HepG2 (cell line): ENCODE data around the gene TMEM167B. TPM values are rescaled to one million over a fixed set of nuclear protein-coding genes. Genes with fewer than 3 reads are reported as not detected.

Source experiments
- FOXA3 ChIP-seq: IDR thresholded peaks from 2 replicates; pipeline ENCODE4 v1.6.1; 2016; ENCODE audit warnings: missing genetic modification reagents, missing compliant biosample characterization
- KDM5A ChIP-seq: fragments of 200-600 bp; sonication (generic); IDR thresholded peaks from 2 replicates; pipeline ENCODE4 v1.7.0; 2018; ENCODE audit warnings: antibody characterized with exemption, mild to moderate bottlenecking, low read length, borderline replicate concordance
- STAG1 ChIP-seq: sonication (generic); formaldehyde crosslinking; IDR thresholded peaks from 2 replicates; pipeline ENCODE4 v1.4.0; 2020; ENCODE audit warnings: missing genetic modification reagents
- XRCC5 ChIP-seq: fragments of 200-400 bp; formaldehyde crosslinking; optimal IDR thresholded peaks from 2 replicates; pipeline ENCODE3; 2017; ENCODE audit warnings: mild to moderate bottlenecking, low read length
- ZNF143 ChIP-seq: sonication (generic); formaldehyde crosslinking; IDR thresholded peaks from 2 replicates; pipeline ENCODE4 v1.4.0; 2020; ENCODE audit warnings: missing genetic modification reagents
- ZNF256 ChIP-seq: sonication (generic); formaldehyde crosslinking; conservative IDR thresholded peaks from 2 replicates; pipeline ENCODE4 v1.4.0; 2020; ENCODE audit warnings: missing genetic modification reagents
- polyA plus RNA-seq, 8 experiments: library from polyadenylated mRNA; depleted of rRNA in 3 of 8; stranded (reverse) in 7 of 8; unstranded in 1 of 8; fragments of >200 nt; fragmentation: Illumina TruSeq in 4 of 8; extraction: Trizol in 4 of 8; gene quantifications; 2 replicates each; pipeline versions ENCODE4 v1.2.1 to v1.2.3, GENCODE V29; 2011 to 2016; ENCODE audit warnings: low read depth in 4 of 8, missing spikeins in 1 of 8, mixed read lengths in 1 of 8; ENCODE audit not compliant: insufficient read depth in 1 of 8
- total RNA-seq, 5 experiments: library from RNA; depleted of rRNA; stranded (reverse); fragments of >200 nt; fragmentation: Illumina TruSeq; extraction: Trizol; gene quantifications; 2 replicates each; pipeline ENCODE4 v1.2.3, GENCODE V29; 2016; ENCODE audit warnings: low read depth in 1 of 5
- TF ChIP-seq, protein P1 (sequence below): sonication (generic); formaldehyde crosslinking; IDR thresholded peaks from 2 replicates; pipeline ENCODE4 v1.4.0; 2020; ENCODE audit warnings: missing genetic modification reagents, low read depth, mild to moderate bottlenecking, borderline replicate concordance
- TF ChIP-seq, protein P2 (sequence below): sonication (generic); formaldehyde crosslinking; IDR thresholded peaks from 2 replicates; pipeline ENCODE4 v1.5.0; 2020; ENCODE audit warnings: mild to moderate bottlenecking, missing genetic modification reagents, borderline replicate concordance
- TF ChIP-seq, protein P3 (sequence below): conservative IDR thresholded peaks from 2 replicates; pipeline ENCODE4 v1.6.1; 2018; ENCODE audit warnings: missing genetic modification reagents

TMEM167B gene
- total and polyA plus RNA-seq, 2 of the 13 experiments (the other 11 are each of a cell fraction or from before 2014, with no cell fraction given) = 9.5 to 22.4 TPM

DNA sequence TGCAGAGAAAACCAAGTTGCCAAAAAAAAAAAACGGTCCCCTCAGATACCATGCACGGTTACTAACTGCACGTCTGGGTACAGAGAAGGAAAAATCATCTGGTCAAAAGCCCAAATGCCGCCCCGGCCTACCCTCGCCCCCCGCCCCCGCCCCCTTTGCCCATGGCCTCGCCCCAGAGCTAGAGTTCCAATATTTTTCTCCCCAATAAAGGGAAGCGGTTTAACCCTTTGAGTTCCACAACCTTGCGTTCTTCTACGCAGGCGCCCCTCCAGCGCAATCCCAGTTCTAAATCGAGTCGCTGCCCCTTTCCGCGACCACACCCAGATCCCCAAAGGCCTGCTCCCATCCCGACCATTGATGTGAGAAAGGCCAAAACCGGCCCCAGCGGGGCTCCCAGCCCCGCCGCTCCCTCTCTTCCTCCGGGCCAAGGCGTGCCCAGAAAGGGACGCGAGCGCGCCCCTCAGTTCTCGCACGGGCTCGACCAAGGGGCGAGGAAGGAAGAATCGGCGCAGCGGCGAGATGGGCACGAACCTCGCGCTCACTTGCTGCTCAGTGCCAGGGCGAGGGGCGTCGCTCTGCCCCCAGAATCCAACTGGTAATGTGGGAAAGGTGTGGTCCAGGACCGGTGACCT, 49.5 kb upstream of the TMEM167B start (continued):
- TF ChIP-seq KDM5A (no peak), ZNF143 (CRISPR knock-in tag) (peak; percentile 31; the same call in 1 of the 2 replicates), STAG1 (CRISPR knock-in tag) (peak; percentile 14; the same call in 1 of the 2 replicates), ZNF256 (no peak), FOXA3 (no peak), XRCC5 (peak; percentile 1)
- TF ChIP-seq, protein P1, sequence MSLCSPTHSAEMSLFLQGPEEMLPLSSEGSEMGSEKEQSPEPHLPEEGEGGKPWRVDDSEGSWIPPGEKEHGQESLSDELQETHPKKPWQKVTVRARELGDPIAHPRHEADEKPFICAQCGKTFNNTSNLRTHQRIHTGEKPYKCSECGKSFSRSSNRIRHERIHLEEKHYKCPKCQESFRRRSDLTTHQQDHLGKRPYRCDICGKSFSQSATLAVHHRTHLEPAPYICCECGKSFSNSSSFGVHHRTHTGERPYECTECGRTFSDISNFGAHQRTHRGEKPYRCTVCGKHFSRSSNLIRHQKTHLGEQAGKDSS (CRISPR knock-in tag) = no peak
- TF ChIP-seq, protein P2, sequence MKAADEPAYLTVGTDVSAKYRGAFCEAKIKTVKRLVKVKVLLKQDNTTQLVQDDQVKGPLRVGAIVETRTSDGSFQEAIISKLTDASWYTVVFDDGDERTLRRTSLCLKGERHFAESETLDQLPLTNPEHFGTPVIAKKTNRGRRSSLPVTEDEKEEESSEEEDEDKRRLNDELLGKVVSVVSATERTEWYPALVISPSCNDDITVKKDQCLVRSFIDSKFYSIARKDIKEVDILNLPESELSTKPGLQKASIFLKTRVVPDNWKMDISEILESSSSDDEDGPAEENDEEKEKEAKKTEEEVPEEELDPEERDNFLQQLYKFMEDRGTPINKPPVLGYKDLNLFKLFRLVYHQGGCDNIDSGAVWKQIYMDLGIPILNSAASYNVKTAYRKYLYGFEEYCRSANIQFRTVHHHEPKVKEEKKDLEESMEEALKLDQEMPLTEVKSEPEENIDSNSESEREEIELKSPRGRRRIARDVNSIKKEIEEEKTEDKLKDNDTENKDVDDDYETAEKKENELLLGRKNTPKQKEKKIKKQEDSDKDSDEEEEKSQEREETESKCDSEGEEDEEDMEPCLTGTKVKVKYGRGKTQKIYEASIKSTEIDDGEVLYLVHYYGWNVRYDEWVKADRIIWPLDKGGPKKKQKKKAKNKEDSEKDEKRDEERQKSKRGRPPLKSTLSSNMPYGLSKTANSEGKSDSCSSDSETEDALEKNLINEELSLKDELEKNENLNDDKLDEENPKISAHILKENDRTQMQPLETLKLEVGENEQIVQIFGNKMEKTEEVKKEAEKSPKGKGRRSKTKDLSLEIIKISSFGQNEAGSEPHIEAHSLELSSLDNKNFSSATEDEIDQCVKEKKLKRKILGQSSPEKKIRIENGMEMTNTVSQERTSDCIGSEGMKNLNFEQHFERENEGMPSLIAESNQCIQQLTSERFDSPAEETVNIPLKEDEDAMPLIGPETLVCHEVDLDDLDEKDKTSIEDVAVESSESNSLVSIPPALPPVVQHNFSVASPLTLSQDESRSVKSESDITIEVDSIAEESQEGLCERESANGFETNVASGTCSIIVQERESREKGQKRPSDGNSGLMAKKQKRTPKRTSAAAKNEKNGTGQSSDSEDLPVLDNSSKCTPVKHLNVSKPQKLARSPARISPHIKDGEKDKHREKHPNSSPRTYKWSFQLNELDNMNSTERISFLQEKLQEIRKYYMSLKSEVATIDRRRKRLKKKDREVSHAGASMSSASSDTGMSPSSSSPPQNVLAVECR = no peak
- TF ChIP-seq, protein P3, sequence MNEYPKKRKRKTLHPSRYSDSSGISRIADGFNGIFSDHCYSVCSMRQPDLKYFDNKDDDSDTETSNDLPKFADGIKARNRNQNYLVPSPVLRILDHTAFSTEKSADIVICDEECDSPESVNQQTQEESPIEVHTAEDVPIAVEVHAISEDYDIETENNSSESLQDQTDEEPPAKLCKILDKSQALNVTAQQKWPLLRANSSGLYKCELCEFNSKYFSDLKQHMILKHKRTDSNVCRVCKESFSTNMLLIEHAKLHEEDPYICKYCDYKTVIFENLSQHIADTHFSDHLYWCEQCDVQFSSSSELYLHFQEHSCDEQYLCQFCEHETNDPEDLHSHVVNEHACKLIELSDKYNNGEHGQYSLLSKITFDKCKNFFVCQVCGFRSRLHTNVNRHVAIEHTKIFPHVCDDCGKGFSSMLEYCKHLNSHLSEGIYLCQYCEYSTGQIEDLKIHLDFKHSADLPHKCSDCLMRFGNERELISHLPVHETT = no peak
